ENCODE measurements around the gene MAP1LC3B2.

Gene MAP1LC3B2

GRCh38 chr12:116588390-116589028, 29.3 kb downstream of the MAP1LC3B2 start:
- H3K4me2 ChIP-seq (ENCODE audit: low read length), result no peak overlapping the region
- no peak overlapping the region for H3K4me3 ChIP-seq (ENCODE audit: low read length)
- peaks cover 9% of the 10 kb centered on the region for H3K4me1 ChIP-seq (ENCODE audit: control insufficient read depth, insufficient read depth, low read length)
- H3K9ac ChIP-seq (ENCODE audit: low read depth, low read length), result no peak overlapping the region
- H3K36me3 ChIP-seq (ENCODE audit: insufficient read depth, low read length), result no peaks in the 10 kb centered on the region
- H3K9me3 ChIP-seq (replicated peaks; ENCODE audit: low read length), result peaks cover 6% of the 10 kb centered on the region
- peaks cover 25% of the 10 kb centered on the region for H3K27me3 ChIP-seq (ENCODE audit: control insufficient read depth, insufficient read depth, low read length)

GRCh38 chr12:116589581-116589980, 30.4 kb downstream of the MAP1LC3B2 start:
- Histone ChIP-seq H3K36me3 (ENCODE audit: insufficient read depth, low read length) (no peaks in the 10 kb centered on the region), H3K9me3 (replicated peaks; ENCODE audit: low read length) (peaks cover 3% of the 10 kb centered on the region), H3K27me3 (ENCODE audit: control insufficient read depth, insufficient read depth, low read length) (peaks cover 25% of the 10 kb centered on the region), H3K9ac (ENCODE audit: low read depth, low read length) (no peak overlapping the region), H3K4me2 (ENCODE audit: low read length) (no peak overlapping the region), H3K4me1 (ENCODE audit: control insufficient read depth, insufficient read depth, low read length) (peaks cover 9% of the 10 kb centered on the region), H3K4me3 (ENCODE audit: low read length) (no peak overlapping the region)

GRCh38 chr12:116590561-116590960, 31.4 kb downstream of the MAP1LC3B2 start:
- H3K36me3 ChIP-seq (ENCODE audit: insufficient read depth, low read length), result no peaks in the 10 kb centered on the region
- no peak overlapping the region for H3K9ac ChIP-seq (ENCODE audit: low read depth, low read length)
- no peaks in the 10 kb centered on the region for H3K9me3 ChIP-seq (replicated peaks; ENCODE audit: low read length)
- H3K4me1 ChIP-seq (ENCODE audit: control insufficient read depth, insufficient read depth, low read length), result peaks cover 9% of the 10 kb centered on the region
- peaks cover 25% of the 10 kb centered on the region for H3K27me3 ChIP-seq (ENCODE audit: control insufficient read depth, insufficient read depth, low read length)
- no peak overlapping the region for H3K4me2 ChIP-seq (ENCODE audit: low read length)
- no peak overlapping the region for H3K4me3 ChIP-seq (ENCODE audit: low read length)

GRCh38 chr12:116591855-116592637, 32.9 kb downstream of the MAP1LC3B2 start:
- H3K4me3 ChIP-seq (ENCODE audit: low read length), result no peak overlapping the region
- no peak overlapping the region for H3K4me2 ChIP-seq (ENCODE audit: low read length)
- no peaks in the 10 kb centered on the region for H3K9me3 ChIP-seq (replicated peaks; ENCODE audit: low read length)
- H3K27me3 ChIP-seq (ENCODE audit: control insufficient read depth, insufficient read depth, low read length), result peaks cover 17% of the 10 kb centered on the region
- H3K4me1 ChIP-seq (ENCODE audit: control insufficient read depth, insufficient read depth, low read length), result peaks cover 9% of the 10 kb centered on the region
- no peaks in the 10 kb centered on the region for H3K36me3 ChIP-seq (ENCODE audit: insufficient read depth, low read length)
- no peak overlapping the region for H3K9ac ChIP-seq (ENCODE audit: low read depth, low read length)

GRCh38 chr12:116592731-116593130, 33.5 kb downstream of the MAP1LC3B2 start:
- Histone ChIP-seq H3K36me3 (ENCODE audit: insufficient read depth, low read length) (no peaks in the 10 kb centered on the region), H3K27me3 (ENCODE audit: control insufficient read depth, insufficient read depth, low read length) (peaks cover 11% of the 10 kb centered on the region), H3K9ac (ENCODE audit: low read depth, low read length) (no peak overlapping the region), H3K4me1 (ENCODE audit: control insufficient read depth, insufficient read depth, low read length) (peaks cover 9% of the 10 kb centered on the region), H3K9me3 (replicated peaks; ENCODE audit: low read length) (no peaks in the 10 kb centered on the region), H3K4me3 (ENCODE audit: low read length) (no peak overlapping the region), H3K4me2 (ENCODE audit: low read length) (no peak overlapping the region)

GRCh38 chr12:116594325-116595038, 35.3 kb downstream of the MAP1LC3B2 start:
- H3K4me2 ChIP-seq (ENCODE audit: low read length), result no peak overlapping the region
- no peaks in the 10 kb centered on the region for H3K9me3 ChIP-seq (replicated peaks; ENCODE audit: low read length)
- no peak overlapping the region for H3K4me3 ChIP-seq (ENCODE audit: low read length)
- H3K27me3 ChIP-seq (ENCODE audit: control insufficient read depth, insufficient read depth, low read length), result no peaks in the 10 kb centered on the region
- no peaks in the 10 kb centered on the region for H3K36me3 ChIP-seq (ENCODE audit: insufficient read depth, low read length)
- H3K4me1 ChIP-seq (ENCODE audit: control insufficient read depth, insufficient read depth, low read length), result peaks cover 26% of the 10 kb centered on the region
- H3K9ac ChIP-seq (ENCODE audit: low read depth, low read length), result no peak overlapping the region

GRCh38 chr12:116595186-116595585, 36.0 kb downstream of the MAP1LC3B2 start:
- Histone ChIP-seq H3K9me3 (replicated peaks; ENCODE audit: low read length) (no peaks in the 10 kb centered on the region), H3K4me3 (ENCODE audit: low read length) (no peak overlapping the region), H3K27me3 (ENCODE audit: control insufficient read depth, insufficient read depth, low read length) (no peaks in the 10 kb centered on the region), H3K36me3 (ENCODE audit: insufficient read depth, low read length) (no peaks in the 10 kb centered on the region), H3K4me1 (ENCODE audit: control insufficient read depth, insufficient read depth, low read length) (peaks cover 31% of the 10 kb centered on the region), H3K9ac (ENCODE audit: low read depth, low read length) (no peak overlapping the region), H3K4me2 (ENCODE audit: low read length) (no peak overlapping the region)

GRCh38 chr12:116595672-116596071, 36.5 kb downstream of the MAP1LC3B2 start:
- H3K4me3 ChIP-seq (ENCODE audit: low read length), result no peak overlapping the region
- no peaks in the 10 kb centered on the region for H3K36me3 ChIP-seq (ENCODE audit: insufficient read depth, low read length)
- peaks cover 31% of the 10 kb centered on the region for H3K4me1 ChIP-seq (ENCODE audit: control insufficient read depth, insufficient read depth, low read length)
- H3K27me3 ChIP-seq (ENCODE audit: control insufficient read depth, insufficient read depth, low read length), result no peaks in the 10 kb centered on the region
- H3K9ac ChIP-seq (ENCODE audit: low read depth, low read length), result no peak overlapping the region
- H3K4me2 ChIP-seq (ENCODE audit: low read length), result no peak overlapping the region
- no peaks in the 10 kb centered on the region for H3K9me3 ChIP-seq (replicated peaks; ENCODE audit: low read length)

- no peaks in the 10 kb centered on the region for H3K27me3 ChIP-seq (ENCODE audit: control insufficient read depth, insufficient read depth, low read length)
- H3K9me3 ChIP-seq (replicated peaks; ENCODE audit: low read length), result no peaks in the 10 kb centered on the region
- no peak overlapping the region for H3K9ac ChIP-seq (ENCODE audit: low read depth, low read length)
- H3K4me1 ChIP-seq (ENCODE audit: control insufficient read depth, insufficient read depth, low read length), result peaks cover 32% of the 10 kb centered on the region
- no peak overlapping the region for H3K4me2 ChIP-seq (ENCODE audit: low read length)
- H3K36me3 ChIP-seq (ENCODE audit: insufficient read depth, low read length), result no peaks in the 10 kb centered on the region
- no peak overlapping the region for H3K4me3 ChIP-seq (ENCODE audit: low read length)
Observed at GRCh38 chr12:116597886-116598285, 38.7 kb downstream of the MAP1LC3B2 start.

GRCh38 chr12:116598311-116599284, 39.4 kb downstream of the MAP1LC3B2 start:
- H3K4me2 ChIP-seq (ENCODE audit: low read length), result peak overlapping the region; percentile 87
- H3K9me3 ChIP-seq (replicated peaks; ENCODE audit: low read length), result no peaks in the 10 kb centered on the region
- peak overlapping the region; percentile 81 for H3K9ac ChIP-seq (ENCODE audit: low read depth, low read length)
- no peaks in the 10 kb centered on the region for H3K27me3 ChIP-seq (ENCODE audit: control insufficient read depth, insufficient read depth, low read length)
- H3K4me3 ChIP-seq (ENCODE audit: low read length), result peak overlapping the region; percentile 63
- no peaks in the 10 kb centered on the region for H3K36me3 ChIP-seq (ENCODE audit: insufficient read depth, low read length)
- H3K4me1 ChIP-seq (ENCODE audit: control insufficient read depth, insufficient read depth, low read length), result peaks cover 32% of the 10 kb centered on the region

Measured in skeletal muscle satellite cell (primary cell).